ENCODE data around the gene LIN9.

GRCh38 chr1:226357416-226357815 lies 48.5 kb upstream of the LIN9 start:
- TF ChIP-seq FOXM1 (IDR thresholded peaks at IDR 0.05; ENCODE audit: borderline replicate concordance) (no peak), SUZ12 (IDR thresholded peaks at IDR 0.05) (no peak)

Measured in HEK293T (cell line).